ENCODE measurements around the gene CCDC85C. TPM values are rescaled to one million over a fixed set of nuclear protein-coding genes. Genes with fewer than 3 reads are reported as not detected.

Gene CCDC85C
- polyA plus RNA-seq, 1 of the 3 experiments (the other 2 are of a cell fraction), result 9.6 TPM

- no peak for DNase-seq
- Histone ChIP-seq H2AFZ (ENCODE audit: low read depth) (peak overlapping the region; percentile 41; the same call in 1 of the 2 replicates), H3K36me3 (replicated peaks in 1 of 2; ENCODE audit: control insufficient read depth in 1 of 2, insufficient read depth in 2 of 2, low read length in 1 of 2) (no peaks in the 10 kb centered on the region), H3K9me2 (no peaks in the 10 kb centered on the region), H3K9ac (no peak overlapping the region), H3F3A (replicated peaks; ENCODE audit: insufficient read depth) (no peaks in the 10 kb centered on the region), H3K27ac (ENCODE audit: low read depth in 2 of 2, low read length in 1 of 2) (peak overlapping the region in 1 of 2 experiments; percentile 0; a peak in 1 of 4 replicates), H3K4me3 (ENCODE audit: low read depth in 2 of 2, low read length in 1 of 2) (no peak overlapping the region), H3K4me2 (no peak overlapping the region), H3K27me3 (ENCODE audit: insufficient read depth) (no peaks in the 10 kb centered on the region), H4K20me1 (ENCODE audit: insufficient read depth) (no peaks in the 10 kb centered on the region), H3K9me3 (no peaks in the 10 kb centered on the region), H3K4me1 (ENCODE audit: control insufficient read depth in 1 of 2, insufficient read depth in 2 of 2, low read depth in 1 of 2, low read length in 1 of 2) (peaks cover 7 to 8% of the 10 kb centered on the region in 2 experiments; a peak in 2 of 4 replicates), H3K79me2 (ENCODE audit: insufficient read depth) (no peaks in the 10 kb centered on the region)
- CTCF ChIA-PET, result no interaction called here
- WGBS (ENCODE audit: low lambda C conversion rate), result 76% methylated on average over 7 of the region's 8 CpGs
- TF ChIP-seq USF1 (IDR thresholded peaks at IDR 0.05; ENCODE audit: borderline replicate concordance, low read depth) (no peak), MEF2A (IDR thresholded peaks at IDR 0.05; ENCODE audit: borderline replicate concordance, low read depth) (no peak), JUND (IDR thresholded peaks at IDR 0.05) (no peak), GATA2 (CRISPR knock-in tag; IDR thresholded peaks at IDR 0.05) (no peak), FOXJ3 (CRISPR knock-in tag; IDR thresholded peaks at IDR 0.05) (no peak), ELF1 (IDR thresholded peaks at IDR 0.05) (no peak), TAF1 (IDR thresholded peaks at IDR 0.05; ENCODE audit: borderline replicate concordance, low read depth, low read length) (no peak), SMC3 (IDR thresholded peaks at IDR 0.05; ENCODE audit: low read depth, low read length) (no peak)
- TF ChIP-seq, protein P1, sequence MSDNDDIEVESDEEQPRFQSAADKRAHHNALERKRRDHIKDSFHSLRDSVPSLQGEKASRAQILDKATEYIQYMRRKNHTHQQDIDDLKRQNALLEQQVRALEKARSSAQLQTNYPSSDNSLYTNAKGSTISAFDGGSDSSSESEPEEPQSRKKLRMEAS (IDR thresholded peaks at IDR 0.05; ENCODE audit: low read depth), result no peak
- TF ChIP-seq, protein P2, sequence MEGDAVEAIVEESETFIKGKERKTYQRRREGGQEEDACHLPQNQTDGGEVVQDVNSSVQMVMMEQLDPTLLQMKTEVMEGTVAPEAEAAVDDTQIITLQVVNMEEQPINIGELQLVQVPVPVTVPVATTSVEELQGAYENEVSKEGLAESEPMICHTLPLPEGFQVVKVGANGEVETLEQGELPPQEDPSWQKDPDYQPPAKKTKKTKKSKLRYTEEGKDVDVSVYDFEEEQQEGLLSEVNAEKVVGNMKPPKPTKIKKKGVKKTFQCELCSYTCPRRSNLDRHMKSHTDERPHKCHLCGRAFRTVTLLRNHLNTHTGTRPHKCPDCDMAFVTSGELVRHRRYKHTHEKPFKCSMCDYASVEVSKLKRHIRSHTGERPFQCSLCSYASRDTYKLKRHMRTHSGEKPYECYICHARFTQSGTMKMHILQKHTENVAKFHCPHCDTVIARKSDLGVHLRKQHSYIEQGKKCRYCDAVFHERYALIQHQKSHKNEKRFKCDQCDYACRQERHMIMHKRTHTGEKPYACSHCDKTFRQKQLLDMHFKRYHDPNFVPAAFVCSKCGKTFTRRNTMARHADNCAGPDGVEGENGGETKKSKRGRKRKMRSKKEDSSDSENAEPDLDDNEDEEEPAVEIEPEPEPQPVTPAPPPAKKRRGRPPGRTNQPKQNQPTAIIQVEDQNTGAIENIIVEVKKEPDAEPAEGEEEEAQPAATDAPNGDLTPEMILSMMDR (IDR thresholded peaks at IDR 0.05), result no peak
- POLR2A ChIA-PET, result no interaction called here
Observed at GRCh38 chr14:99612738-99613330, 8.8 kb upstream of the CCDC85C start.

GRCh38 chr14:99612071-99612737, 8.2 kb upstream of the CCDC85C start:
- H3K9ac ChIP-seq, result no peak overlapping the region
- peaks cover 7 to 8% of the 10 kb centered on the region in 2 experiments; a peak in 2 of 4 replicates for H3K4me1 ChIP-seq (ENCODE audit: control insufficient read depth in 1 of 2, insufficient read depth in 2 of 2, low read depth in 1 of 2, low read length in 1 of 2)
- DNase-seq, result no peak
- H3F3A ChIP-seq (replicated peaks; ENCODE audit: insufficient read depth), result no peaks in the 10 kb centered on the region
- no peaks in the 10 kb centered on the region for H4K20me1 ChIP-seq (ENCODE audit: insufficient read depth)
- H3K4me2 ChIP-seq, result no peak overlapping the region
- CTCF ChIA-PET, result no interaction called here
- no peak overlapping the region for H2AFZ ChIP-seq (ENCODE audit: low read depth)
- H3K9me2 ChIP-seq, result no peaks in the 10 kb centered on the region
- no peak overlapping the region; a peak in 1 of 4 replicates for H3K27ac ChIP-seq (ENCODE audit: low read depth in 2 of 2, low read length in 1 of 2)
- POLR2A ChIA-PET, result no interaction called here
- no peaks in the 10 kb centered on the region for H3K27me3 ChIP-seq (ENCODE audit: insufficient read depth)
- WGBS (ENCODE audit: low lambda C conversion rate), result 84% methylated on average over 11 of the region's 11 CpGs
- no peak for TF ChIP-seq MXI1 (IDR thresholded peaks at IDR 0.05; ENCODE audit: low read depth, low read length)
- TF ChIP-seq, protein P3, sequence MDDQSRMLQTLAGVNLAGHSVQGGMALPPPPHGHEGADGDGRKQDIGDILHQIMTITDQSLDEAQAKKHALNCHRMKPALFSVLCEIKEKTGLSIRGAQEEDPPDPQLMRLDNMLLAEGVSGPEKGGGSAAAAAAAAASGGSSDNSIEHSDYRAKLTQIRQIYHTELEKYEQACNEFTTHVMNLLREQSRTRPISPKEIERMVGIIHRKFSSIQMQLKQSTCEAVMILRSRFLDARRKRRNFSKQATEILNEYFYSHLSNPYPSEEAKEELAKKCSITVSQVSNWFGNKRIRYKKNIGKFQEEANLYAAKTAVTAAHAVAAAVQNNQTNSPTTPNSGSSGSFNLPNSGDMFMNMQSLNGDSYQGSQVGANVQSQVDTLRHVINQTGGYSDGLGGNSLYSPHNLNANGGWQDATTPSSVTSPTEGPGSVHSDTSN (IDR thresholded peaks at IDR 0.05), result no peak
- no peak overlapping the region for H3K4me3 ChIP-seq (ENCODE audit: low read depth in 2 of 2, low read length in 1 of 2)
- H3K9me3 ChIP-seq, result no peaks in the 10 kb centered on the region
- H3K36me3 ChIP-seq (replicated peaks in 1 of 2; ENCODE audit: control insufficient read depth in 1 of 2, insufficient read depth in 2 of 2, low read length in 1 of 2), result no peaks in the 10 kb centered on the region
- no peaks in the 10 kb centered on the region for H3K79me2 ChIP-seq (ENCODE audit: insufficient read depth)
